ENCODE data around the gene KLF4.

GRCh38 chr9:107472581-107473340 lies 16.8 kb downstream of the KLF4 start:
- TF ChIP-seq ZFX (IDR thresholded peaks at IDR 0.05; ENCODE audit: borderline replicate concordance) (no peak), CTCF (IDR thresholded peaks at IDR 0.05) (no peak)

All from 22Rv1 (cell line).